ENCODE measurements around the gene UBE2D2. TPM values are rescaled to one million over a fixed set of nuclear protein-coding genes. Genes with fewer than 3 reads are reported as not detected.

UBE2D2 gene
- total and polyA plus RNA-seq, 9 donors: 66.8 to 230 (median 117) TPM

DNA sequence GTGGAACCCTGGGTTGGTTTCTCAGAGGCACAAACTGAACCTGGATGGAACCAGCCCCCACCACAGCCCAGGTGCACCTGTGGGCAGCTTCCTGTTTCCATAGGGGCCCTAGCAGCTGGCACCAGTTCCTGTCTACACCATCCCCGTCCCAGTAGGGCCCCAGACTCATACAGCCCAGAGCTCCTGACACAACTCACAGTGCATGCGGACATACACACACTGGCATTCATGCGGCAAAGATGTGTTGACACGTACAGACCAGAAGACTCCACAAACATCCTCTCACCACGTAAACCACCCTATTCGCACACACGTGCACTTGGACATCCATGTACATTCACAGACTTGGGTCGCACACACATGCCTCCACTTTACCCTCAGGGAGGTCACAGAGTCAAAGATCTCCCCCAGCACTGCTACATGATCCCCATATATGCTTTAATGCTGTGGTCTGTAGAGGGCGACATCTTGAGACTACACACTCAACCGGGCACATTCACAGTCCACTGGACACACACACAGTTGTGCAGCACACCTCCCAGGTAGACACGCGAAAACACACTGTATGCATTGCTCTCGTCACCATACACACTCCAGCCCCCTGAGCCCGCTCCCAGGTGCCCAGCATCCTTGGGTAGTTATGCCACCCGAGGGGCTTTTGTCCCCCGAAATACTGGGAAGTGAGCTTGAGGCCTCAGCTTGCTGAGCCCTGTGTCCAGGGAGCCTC, 109.4 kb downstream of the UBE2D2 start:
- TF ChIP-seq, protein P1, sequence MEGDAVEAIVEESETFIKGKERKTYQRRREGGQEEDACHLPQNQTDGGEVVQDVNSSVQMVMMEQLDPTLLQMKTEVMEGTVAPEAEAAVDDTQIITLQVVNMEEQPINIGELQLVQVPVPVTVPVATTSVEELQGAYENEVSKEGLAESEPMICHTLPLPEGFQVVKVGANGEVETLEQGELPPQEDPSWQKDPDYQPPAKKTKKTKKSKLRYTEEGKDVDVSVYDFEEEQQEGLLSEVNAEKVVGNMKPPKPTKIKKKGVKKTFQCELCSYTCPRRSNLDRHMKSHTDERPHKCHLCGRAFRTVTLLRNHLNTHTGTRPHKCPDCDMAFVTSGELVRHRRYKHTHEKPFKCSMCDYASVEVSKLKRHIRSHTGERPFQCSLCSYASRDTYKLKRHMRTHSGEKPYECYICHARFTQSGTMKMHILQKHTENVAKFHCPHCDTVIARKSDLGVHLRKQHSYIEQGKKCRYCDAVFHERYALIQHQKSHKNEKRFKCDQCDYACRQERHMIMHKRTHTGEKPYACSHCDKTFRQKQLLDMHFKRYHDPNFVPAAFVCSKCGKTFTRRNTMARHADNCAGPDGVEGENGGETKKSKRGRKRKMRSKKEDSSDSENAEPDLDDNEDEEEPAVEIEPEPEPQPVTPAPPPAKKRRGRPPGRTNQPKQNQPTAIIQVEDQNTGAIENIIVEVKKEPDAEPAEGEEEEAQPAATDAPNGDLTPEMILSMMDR (IDR thresholded peaks at IDR 0.05): no peak
- TF ChIP-seq POLR2A (IDR thresholded peaks at IDR 0.05) (no peak), EP300 (IDR thresholded peaks at IDR 0.05) (no peak)
- H3K27ac ChIP-seq: no peak overlapping the region
- 83 to 85% (median 83%) methylated on average over 16 of the region's 16 CpGs for WGBS, 3 donors
- H3K4me3 ChIP-seq: no peak overlapping the region
- H3K9me3 ChIP-seq: no peaks in the 10 kb centered on the region
- DNase-seq: no peak
- H3K36me3 ChIP-seq: no peaks in the 10 kb centered on the region
- intact Hi-C loops (cut with DNase I): no loop called here
- no peaks in the 10 kb centered on the region for H3K27me3 ChIP-seq
- peaks cover 18% of the 10 kb centered on the region for H3K4me1 ChIP-seq (ENCODE audit: insufficient read depth)

GRCh38 chr5:139671096-139671841, 110.1 kb downstream of the UBE2D2 start:
- intact Hi-C loops (cut with DNase I): no loop called here
- TF ChIP-seq POLR2A (IDR thresholded peaks at IDR 0.05) (no peak), EP300 (IDR thresholded peaks at IDR 0.05) (no peak)
- TF ChIP-seq, protein P1 (IDR thresholded peaks at IDR 0.05): no peak
- Histone ChIP-seq H3K27ac (no peak overlapping the region), H3K9me3 (no peaks in the 10 kb centered on the region), H3K36me3 (no peaks in the 10 kb centered on the region), H3K4me3 (no peak overlapping the region), H3K27me3 (no peaks in the 10 kb centered on the region), H3K4me1 (ENCODE audit: insufficient read depth) (peaks cover 18% of the 10 kb centered on the region)
- DNase-seq: no peak
- 45 to 70% (median 68%) methylated on average over 20 of the region's 20 CpGs for WGBS, 3 donors

GRCh38 chr5:139675213-139675612, 114.1 kb downstream of the UBE2D2 start:
- TF ChIP-seq, protein P1 (IDR thresholded peaks at IDR 0.05): no peak
- TF ChIP-seq POLR2A (IDR thresholded peaks at IDR 0.05) (no peak), EP300 (IDR thresholded peaks at IDR 0.05) (no peak)
- Histone ChIP-seq H3K27ac (no peak overlapping the region), H3K4me1 (ENCODE audit: insufficient read depth) (peaks cover 4% of the 10 kb centered on the region), H3K36me3 (no peaks in the 10 kb centered on the region), H3K4me3 (no peak overlapping the region), H3K27me3 (no peaks in the 10 kb centered on the region), H3K9me3 (no peaks in the 10 kb centered on the region)
- WGBS, 3 donors: 94 to 98% (median 94%) methylated on average over 4 of the region's 4 CpGs
- DNase-seq: no peak
- intact Hi-C loops (cut with DNase I): no loop called here

GRCh38 chr5:139675825-139676224, 114.7 kb downstream of the UBE2D2 start:
- 71 to 88% (median 80%) methylated on average over 4 of the region's 4 CpGs for WGBS, 3 donors
- TF ChIP-seq, protein P1 (IDR thresholded peaks at IDR 0.05): no peak
- no peak for TF ChIP-seq EP300 (IDR thresholded peaks at IDR 0.05)
- no peak for TF ChIP-seq POLR2A (IDR thresholded peaks at IDR 0.05)
- Histone ChIP-seq H3K36me3 (no peaks in the 10 kb centered on the region), H3K27ac (no peak overlapping the region), H3K27me3 (no peaks in the 10 kb centered on the region), H3K9me3 (no peaks in the 10 kb centered on the region), H3K4me1 (ENCODE audit: insufficient read depth) (no peaks in the 10 kb centered on the region), H3K4me3 (no peak overlapping the region)
- intact Hi-C loops (cut with DNase I): no loop called here
- no peak for DNase-seq

All from ovary (tissue), 9 donors.